ENCODE data around the gene CDKN1C.

GRCh38 chr11:2919837-2920236, 34.3 kb upstream of the CDKN1C start:
- TF ChIP-seq, protein P1, sequence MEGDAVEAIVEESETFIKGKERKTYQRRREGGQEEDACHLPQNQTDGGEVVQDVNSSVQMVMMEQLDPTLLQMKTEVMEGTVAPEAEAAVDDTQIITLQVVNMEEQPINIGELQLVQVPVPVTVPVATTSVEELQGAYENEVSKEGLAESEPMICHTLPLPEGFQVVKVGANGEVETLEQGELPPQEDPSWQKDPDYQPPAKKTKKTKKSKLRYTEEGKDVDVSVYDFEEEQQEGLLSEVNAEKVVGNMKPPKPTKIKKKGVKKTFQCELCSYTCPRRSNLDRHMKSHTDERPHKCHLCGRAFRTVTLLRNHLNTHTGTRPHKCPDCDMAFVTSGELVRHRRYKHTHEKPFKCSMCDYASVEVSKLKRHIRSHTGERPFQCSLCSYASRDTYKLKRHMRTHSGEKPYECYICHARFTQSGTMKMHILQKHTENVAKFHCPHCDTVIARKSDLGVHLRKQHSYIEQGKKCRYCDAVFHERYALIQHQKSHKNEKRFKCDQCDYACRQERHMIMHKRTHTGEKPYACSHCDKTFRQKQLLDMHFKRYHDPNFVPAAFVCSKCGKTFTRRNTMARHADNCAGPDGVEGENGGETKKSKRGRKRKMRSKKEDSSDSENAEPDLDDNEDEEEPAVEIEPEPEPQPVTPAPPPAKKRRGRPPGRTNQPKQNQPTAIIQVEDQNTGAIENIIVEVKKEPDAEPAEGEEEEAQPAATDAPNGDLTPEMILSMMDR (IDR thresholded peaks at IDR 0.05; ENCODE audit: poor library complexity, severe bottlenecking), result no peak
- TF ChIP-seq EZH2 (IDR thresholded peaks at IDR 0.05; ENCODE audit: borderline replicate concordance, insufficient read depth, low read length, poor library complexity, severe bottlenecking) (no peak), EP300 (conservative IDR thresholded peaks at IDR 0.05; ENCODE audit: poor library complexity, severe bottlenecking) (no peak), REST (IDR thresholded peaks at IDR 0.05; ENCODE audit: borderline replicate concordance) (no peak), POLR2AphosphoS5 (IDR thresholded peaks at IDR 0.05) (no peak), RAD21 (conservative IDR thresholded peaks at IDR 0.05) (no peak), TAF1 (IDR thresholded peaks at IDR 0.05; ENCODE audit: low read depth) (no peak)

All from neural cell (in vitro differentiated cells).